Skin epidermis (tissue), 12 donors: ENCODE results near the gene EGFL6.

Experiments
- H3K27ac ChIP-seq, 21 experiments: fragments of 200-600 bp; sonication (generic) in 11 of 21; one replicate each; pipeline ENCODE4 v1.5.0; 2020; ENCODE audit warnings: mild to moderate bottlenecking in 3 of 21, inconsistent platforms in 2 of 21, moderate library complexity in 2 of 21
- H3K4me3 ChIP-seq, 7 experiments: fragments of 200-600 bp; sonication (generic) in 2 of 7; one replicate each; pipeline ENCODE4 v1.5.0; 2020; ENCODE audit warnings: inconsistent platforms in 2 of 7, mild to moderate bottlenecking in 2 of 7, moderate library complexity in 1 of 7

Gene EGFL6

DNA sequence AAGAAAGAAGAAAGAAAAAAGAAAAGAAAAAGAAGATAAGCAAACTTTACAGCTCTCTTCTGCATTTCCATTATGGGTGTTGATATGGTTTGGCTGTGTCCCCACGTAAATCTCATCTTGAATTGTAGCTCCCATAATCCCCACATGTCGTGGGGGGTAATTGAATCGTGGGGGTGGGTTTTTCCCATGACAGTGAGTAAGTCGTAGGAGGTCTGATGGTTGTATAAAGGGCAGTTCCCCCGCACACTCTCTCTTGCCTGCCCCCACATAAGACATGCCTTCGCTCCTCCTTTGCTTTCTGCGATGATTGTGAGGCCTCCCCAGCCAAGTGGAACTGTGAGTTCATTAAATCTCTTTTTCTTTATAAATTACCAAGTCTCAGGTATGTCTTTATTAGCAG, 112.2 kb downstream of the EGFL6 start:
- Histone ChIP-seq H3K27ac (no peak overlapping the region), H3K4me3 (no peak overlapping the region)
